Activated CD4-positive, alpha-beta T cell treated with anti-CD3 and anti-CD28 coated beads, Interleukin-2, amount 10 ng/mL, durations not matched to agents 24 days and 14 days (primary cell): ENCODE results near the gene EIF2S1. TPM values are rescaled to one million over a fixed set of nuclear protein-coding genes. Genes with fewer than 3 reads are reported as not detected.
"Not testable (repeated sequence)": the region's sequence is repeated elsewhere in the genome, so short reads cannot be mapped to it uniquely, and the experiment has no call there.

ENCODE experiments used
- DNase-seq: peaks from one replicate; pipeline ENCODE4 v3.0.0; 2022
- H3K27ac Mint-ChIP-seq: one replicate; pipeline ENCODE4 v1.8.0; 2022; ENCODE audit warnings: mild to moderate bottlenecking, mixed read lengths
- H3K27me3 Mint-ChIP-seq: one replicate; pipeline ENCODE4 v1.8.0; 2022; ENCODE audit warnings: mixed read lengths
- H3K36me3 Mint-ChIP-seq: one replicate; pipeline ENCODE4 v1.8.0; 2022; ENCODE audit warnings: low read depth, mild to moderate bottlenecking, mixed read lengths
- H3K4me1 Mint-ChIP-seq: one replicate; pipeline ENCODE4 v1.8.0; 2021; ENCODE audit warnings: mixed read lengths
- H3K4me3 Mint-ChIP-seq: one replicate; pipeline ENCODE4 v1.8.0; 2022; ENCODE audit warnings: mild to moderate bottlenecking, moderate library complexity, mixed read lengths
- H3K9me3 Mint-ChIP-seq: one replicate; pipeline ENCODE4 v1.8.0; 2021; ENCODE audit warnings: mixed read lengths
- intact Hi-C: fragments of 100-400 bp; cut with micrococcal nuclease; formaldehyde crosslinking; loops from one replicate; pipeline ENCODE4 v1.15.1; 2023
- total RNA-seq: library from RNA; stranded (reverse); gene quantifications from 2 replicates; pipeline ENCODE4 v1.2.3, GENCODE V29; 2022

Gene EIF2S1
- 255 and 268 TPM in 2 replicates for total RNA-seq

GRCh38 chr14:67359775-67360469, at the start of gene EIF2S1, which contains the start of gene ATP6V1D:
Gene EIF2S1, plus strand, starts transcription at chr14:67360328. Its CDS starts 4,440 bp downstream, at chr14:67364768.
Gene ATP6V1D, minus strand, starts transcription at chr14:67359804. Its CDS starts 106 bp downstream, at chr14:67359698.
- Mint-ChIP-seq H3K9me3 (no peaks in the 10 kb centered on the region), H3K4me1 (peaks cover 44% of the 10 kb centered on the region), H3K27ac (peak within 1 kb of the TSS; percentile 99), H3K4me3 (peak within 1 kb of the TSS; percentile 94), H3K27me3 (peaks cover 4% of the 10 kb centered on the region), H3K36me3 (peaks cover 28% of the 10 kb centered on the region)
- intact Hi-C loops: loop anchor here (1.0 to 10.0 kb wide), 6 partner anchors 13 to 1795 kb away; partner anchors contain the start of genes DCAF5, GPHN, PALS1 and RDH11
- peak; percentile 100 for DNase-seq

GRCh38 chr14:67311868-67312267, 48.3 kb upstream of the EIF2S1 start:
- no peak overlapping the region for H3K27ac Mint-ChIP-seq
- peaks cover 3% of the 10 kb centered on the region for H3K36me3 Mint-ChIP-seq
- H3K4me3 Mint-ChIP-seq: no peak overlapping the region

GRCh38 chr14:67313153-67313552, 47.0 kb upstream of the EIF2S1 start:
- DNase-seq: peak; percentile 10
- no peaks in the 10 kb centered on the region for H3K36me3 Mint-ChIP-seq
- no peak overlapping the region for H3K4me3 Mint-ChIP-seq
- no peaks in the 10 kb centered on the region for H3K9me3 Mint-ChIP-seq
- H3K27ac Mint-ChIP-seq: no peak overlapping the region
- H3K4me1 Mint-ChIP-seq: no peaks in the 10 kb centered on the region
- intact Hi-C loops: no loop called here
- H3K27me3 Mint-ChIP-seq: no peaks in the 10 kb centered on the region

More at GRCh38 chr14:67311868-67312267, 48.3 kb upstream of the EIF2S1 start:
- no peaks in the 10 kb centered on the region for H3K9me3 Mint-ChIP-seq
- no peaks in the 10 kb centered on the region for H3K27me3 Mint-ChIP-seq
- peak; percentile 27 for DNase-seq
- intact Hi-C loops: no loop called here
- no peaks in the 10 kb centered on the region for H3K4me1 Mint-ChIP-seq

GRCh38 chr14:67317822-67318221, 42.3 kb upstream of the EIF2S1 start:
- intact Hi-C loops: no loop called here
- H3K9me3 Mint-ChIP-seq: no peaks in the 10 kb centered on the region

GRCh38 chr14:67319142-67319541, 41.0 kb upstream of the EIF2S1 start:
- intact Hi-C loops: no loop called here
- Mint-ChIP-seq H3K9me3 (no peaks in the 10 kb centered on the region), H3K27me3 (no peaks in the 10 kb centered on the region), H3K4me1 (no peaks in the 10 kb centered on the region), H3K4me3 (no peak overlapping the region), H3K36me3 (no peaks in the 10 kb centered on the region), H3K27ac (no peak overlapping the region)
- DNase-seq: no peak

More at GRCh38 chr14:67317822-67318221, 42.3 kb upstream of the EIF2S1 start:
- no peaks in the 10 kb centered on the region for H3K4me1 Mint-ChIP-seq
- no peaks in the 10 kb centered on the region for H3K36me3 Mint-ChIP-seq
- H3K27ac Mint-ChIP-seq: no peak overlapping the region
- DNase-seq: no peak
- no peaks in the 10 kb centered on the region for H3K27me3 Mint-ChIP-seq
- no peak overlapping the region for H3K4me3 Mint-ChIP-seq

- H3K4me3 Mint-ChIP-seq, H3K4me1 Mint-ChIP-seq, H3K27ac Mint-ChIP-seq, intact Hi-C loops, H3K9me3 Mint-ChIP-seq, H3K27me3 Mint-ChIP-seq: not testable (repeated sequence)
- DNase-seq: peak; percentile 6
- peaks cover 33% of the 10 kb centered on the region for H3K36me3 Mint-ChIP-seq
Measured at GRCh38 chr14:67329666-67330065, 30.5 kb upstream of the EIF2S1 start.

- Mint-ChIP-seq H3K27me3 (no peaks in the 10 kb centered on the region), H3K4me1 (peaks cover 1% of the 10 kb centered on the region), H3K9me3 (no peaks in the 10 kb centered on the region), H3K36me3 (peaks cover 38% of the 10 kb centered on the region), H3K4me3 (no peak overlapping the region), H3K27ac (no peak overlapping the region)
- intact Hi-C loops: no loop called here
- peak; percentile 29 for DNase-seq
Measured at GRCh38 chr14:67331368-67332125, 28.6 kb upstream of the EIF2S1 start.

- Mint-ChIP-seq H3K4me3 (no peak overlapping the region), H3K36me3 (peaks cover 35% of the 10 kb centered on the region), H3K4me1 (peaks cover 1% of the 10 kb centered on the region), H3K27ac (no peak overlapping the region), H3K27me3 (no peaks in the 10 kb centered on the region), H3K9me3 (no peaks in the 10 kb centered on the region)
- intact Hi-C loops: no loop called here
- DNase-seq: peak; percentile 15
Measured at GRCh38 chr14:67332468-67332867, 27.7 kb upstream of the EIF2S1 start.

GRCh38 chr14:67335781-67336180, 24.3 kb upstream of the EIF2S1 start:
- Mint-ChIP-seq H3K36me3 (peaks cover 42% of the 10 kb centered on the region), H3K4me3 (no peak overlapping the region), H3K9me3 (no peaks in the 10 kb centered on the region), H3K27ac (no peak overlapping the region), H3K27me3 (no peaks in the 10 kb centered on the region), H3K4me1 (no peaks in the 10 kb centered on the region)
- intact Hi-C loops: no loop called here
- DNase-seq: no peak

- H3K4me1 Mint-ChIP-seq, intact Hi-C loops, H3K27ac Mint-ChIP-seq, H3K4me3 Mint-ChIP-seq, H3K9me3 Mint-ChIP-seq, H3K27me3 Mint-ChIP-seq, DNase-seq: not testable (repeated sequence)
- peaks cover 40% of the 10 kb centered on the region for H3K36me3 Mint-ChIP-seq
Measured at GRCh38 chr14:67341231-67341630, 18.9 kb upstream of the EIF2S1 start.

GRCh38 chr14:67343601-67344230, 16.4 kb upstream of the EIF2S1 start:
- Mint-ChIP-seq H3K4me3 (no peak overlapping the region), H3K9me3 (no peaks in the 10 kb centered on the region), H3K27me3 (no peaks in the 10 kb centered on the region), H3K36me3 (peaks cover 35% of the 10 kb centered on the region), H3K4me1 (no peaks in the 10 kb centered on the region), H3K27ac (no peak overlapping the region)
- no peak for DNase-seq
- intact Hi-C loops: no loop called here

- Mint-ChIP-seq H3K27ac (no peak overlapping the region), H3K4me1 (no peaks in the 10 kb centered on the region), H3K9me3 (no peaks in the 10 kb centered on the region), H3K27me3 (no peaks in the 10 kb centered on the region), H3K36me3 (peaks cover 40% of the 10 kb centered on the region), H3K4me3 (no peak overlapping the region)
- intact Hi-C loops: no loop called here
- no peak for DNase-seq
Measured at GRCh38 chr14:67345583-67345982, 14.5 kb upstream of the EIF2S1 start.

GRCh38 chr14:67352055-67352454, 8.1 kb upstream of the EIF2S1 start:
- Mint-ChIP-seq H3K4me3 (no peak overlapping the region), H3K27ac (no peak overlapping the region), H3K27me3 (no peaks in the 10 kb centered on the region), H3K36me3 (peaks cover 17% of the 10 kb centered on the region), H3K4me1 (peaks cover 3% of the 10 kb centered on the region), H3K9me3 (no peaks in the 10 kb centered on the region)
- DNase-seq: no peak
- intact Hi-C loops: no loop called here
